Measurements from ENCODE around the gene IQCE.

Gene IQCE

DNA sequence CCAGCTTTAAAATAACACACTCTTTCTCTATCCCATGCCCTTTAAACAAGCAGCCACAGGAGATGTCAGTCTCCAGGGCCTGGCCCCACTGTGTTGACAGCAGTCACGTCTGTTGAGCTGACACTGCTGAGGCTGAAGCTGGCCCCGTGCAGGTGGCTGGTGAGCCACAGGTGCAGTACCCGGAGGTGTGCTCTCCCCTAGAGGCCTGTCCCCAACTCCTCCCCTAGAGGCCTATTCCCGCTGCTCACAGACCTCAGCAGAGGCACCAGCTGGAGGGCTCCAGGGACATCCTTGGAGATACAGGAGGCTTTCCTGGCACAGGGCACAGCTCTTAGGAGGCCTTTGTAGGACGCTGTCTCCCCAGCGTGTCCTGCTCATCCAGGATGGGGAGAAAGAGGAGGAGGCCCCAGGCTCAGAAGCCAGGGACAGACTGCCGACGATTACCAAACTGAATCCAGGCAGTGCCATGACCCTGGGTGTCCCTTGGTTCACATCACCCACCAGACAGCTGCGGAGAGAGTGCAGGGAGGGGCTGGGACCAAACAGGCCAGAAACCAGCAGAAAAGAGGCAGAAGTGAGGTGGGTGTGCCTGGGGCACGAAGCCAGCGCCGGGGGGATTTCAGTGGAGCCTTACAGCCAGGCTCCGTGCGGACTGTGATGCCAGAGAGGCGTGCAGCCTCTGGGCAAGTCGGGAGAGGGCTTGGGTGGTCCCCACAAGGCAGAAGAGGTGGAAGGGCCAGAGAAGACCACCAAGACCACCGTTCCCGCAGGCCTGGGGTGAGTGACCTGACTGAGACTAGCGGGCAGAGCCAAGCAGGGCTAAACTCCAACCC lies 54.5 kb downstream of the IQCE start:
- WGBS (ENCODE audit: insufficient coverage, insufficient read length), result no CpG with 5 or more reads among the region's 19 CpGs
- no peaks in the 10 kb centered on the region for H3K36me3 ChIP-seq (ENCODE audit: control insufficient read depth, insufficient read depth, low read length)
- DNase-seq (ENCODE audit: low read depth, low spot score), result no peak
- H3K4me3 ChIP-seq (ENCODE audit: low read length), result no peak overlapping the region
- H3K27me3 ChIP-seq (ENCODE audit: control insufficient read depth, insufficient read depth, low read length), result no peaks in the 10 kb centered on the region
- H3K9me3 ChIP-seq (ENCODE audit: control insufficient read depth, insufficient read depth, low read length), result no peaks in the 10 kb centered on the region
- peaks cover 10% of the 10 kb centered on the region for H3K4me1 ChIP-seq (ENCODE audit: control insufficient read depth, insufficient read depth, low read length)
- H3K27ac ChIP-seq (ENCODE audit: low read length), result no peak overlapping the region

- Histone ChIP-seq H3K4me3 (ENCODE audit: low read length) (no peak overlapping the region), H3K27me3 (ENCODE audit: control insufficient read depth, insufficient read depth, low read length) (no peaks in the 10 kb centered on the region), H3K36me3 (ENCODE audit: control insufficient read depth, insufficient read depth, low read length) (no peaks in the 10 kb centered on the region), H3K9me3 (ENCODE audit: control insufficient read depth, insufficient read depth, low read length) (no peaks in the 10 kb centered on the region), H3K4me1 (ENCODE audit: control insufficient read depth, insufficient read depth, low read length) (peaks cover 10% of the 10 kb centered on the region), H3K27ac (ENCODE audit: low read length) (no peak overlapping the region)
- no peak for DNase-seq (ENCODE audit: low read depth, low spot score)
- no CpG with 5 or more reads among the region's 22 CpGs for WGBS (ENCODE audit: insufficient coverage, insufficient read length)
These were observed 55.3 kb downstream of the IQCE start for GRCh38 chr7:2613931-2614600.

DNA sequence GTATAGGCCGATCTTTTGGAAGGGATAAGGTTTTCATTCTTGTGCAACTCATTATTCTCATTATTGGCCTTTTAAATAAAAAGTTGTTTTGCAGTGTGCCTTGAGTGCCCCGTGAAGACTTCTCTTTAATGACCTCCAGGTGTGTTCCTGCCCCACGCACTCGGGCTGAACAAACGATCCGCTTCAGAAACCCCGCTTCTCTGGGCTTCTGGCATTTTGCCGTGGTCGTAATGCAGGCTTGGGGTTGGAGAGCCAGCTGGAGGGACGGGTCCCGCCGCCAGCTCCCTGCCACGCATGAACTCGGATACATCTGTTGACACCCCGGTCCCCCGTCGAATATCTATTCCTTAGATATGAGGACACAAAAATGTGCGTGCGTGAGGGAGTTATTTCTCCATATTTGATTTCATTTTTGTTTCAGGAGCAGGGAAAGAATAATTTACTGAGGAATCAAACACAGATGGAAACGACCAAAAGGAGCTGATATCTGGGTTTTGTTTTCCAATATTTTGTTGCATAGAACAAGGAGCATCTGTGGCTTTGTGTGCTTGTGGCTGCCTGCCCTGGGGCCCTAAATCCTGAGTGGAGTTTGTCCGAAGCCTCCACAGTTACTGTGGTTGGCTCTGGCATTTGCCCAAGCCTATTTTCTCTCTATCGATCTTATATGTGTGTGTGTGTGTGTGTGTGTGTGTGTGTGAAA lies 56.0 kb downstream of the IQCE start:
- Histone ChIP-seq H3K4me1 (ENCODE audit: control insufficient read depth, insufficient read depth, low read length) (peaks cover 10% of the 10 kb centered on the region), H3K27me3 (ENCODE audit: control insufficient read depth, insufficient read depth, low read length) (no peaks in the 10 kb centered on the region), H3K27ac (ENCODE audit: low read length) (no peak overlapping the region), H3K4me3 (ENCODE audit: low read length) (no peak overlapping the region), H3K9me3 (ENCODE audit: control insufficient read depth, insufficient read depth, low read length) (no peaks in the 10 kb centered on the region), H3K36me3 (ENCODE audit: control insufficient read depth, insufficient read depth, low read length) (no peaks in the 10 kb centered on the region)
- DNase-seq (ENCODE audit: low read depth, low spot score), result no peak
- WGBS (ENCODE audit: insufficient coverage, insufficient read length), result no CpG with 5 or more reads among the region's 22 CpGs

GRCh38 chr7:2616387-2617324 lies 57.9 kb downstream of the IQCE start:
- Histone ChIP-seq H3K27ac (ENCODE audit: low read length) (no peak overlapping the region), H3K4me1 (ENCODE audit: control insufficient read depth, insufficient read depth, low read length) (peaks cover 14% of the 10 kb centered on the region), H3K4me3 (ENCODE audit: low read length) (no peak overlapping the region), H3K36me3 (ENCODE audit: control insufficient read depth, insufficient read depth, low read length) (no peaks in the 10 kb centered on the region), H3K9me3 (ENCODE audit: control insufficient read depth, insufficient read depth, low read length) (no peaks in the 10 kb centered on the region), H3K27me3 (ENCODE audit: control insufficient read depth, insufficient read depth, low read length) (no peaks in the 10 kb centered on the region)
- DNase-seq (ENCODE audit: low read depth, low spot score), result no peak
- WGBS (ENCODE audit: insufficient coverage, insufficient read length), result no CpG with 5 or more reads among the region's 33 CpGs

DNA sequence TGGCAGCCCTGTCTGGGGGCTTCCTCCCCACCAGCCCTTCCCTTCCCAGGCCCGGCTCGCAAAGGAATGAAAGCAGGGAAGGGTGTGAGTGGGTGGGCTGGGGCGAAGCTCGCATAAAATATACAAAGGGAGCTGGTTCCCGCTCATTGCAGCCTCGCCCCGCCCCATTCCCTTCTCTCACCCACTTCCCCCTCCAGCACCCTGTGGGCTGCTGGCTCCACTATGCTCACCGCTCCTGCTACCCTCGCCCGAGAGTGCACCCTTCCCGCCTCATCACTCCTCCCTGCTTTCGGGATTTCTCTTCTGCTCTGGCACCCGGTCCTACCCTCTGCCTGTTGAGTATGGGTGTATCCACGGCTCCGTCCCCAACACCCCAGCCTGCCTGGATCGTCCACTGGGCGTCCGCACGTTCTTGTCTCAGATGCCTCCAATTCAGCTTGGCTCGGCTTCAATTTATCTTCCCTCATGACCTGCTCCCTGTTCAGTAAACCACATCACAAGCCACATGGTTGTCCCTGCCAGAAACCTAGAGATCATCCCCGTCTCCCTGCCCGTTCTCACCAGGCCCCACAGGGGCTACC lies 58.6 kb downstream of the IQCE start:
- no peak for DNase-seq (ENCODE audit: low read depth, low spot score)
- Histone ChIP-seq H3K4me3 (ENCODE audit: low read length) (no peak overlapping the region), H3K9me3 (ENCODE audit: control insufficient read depth, insufficient read depth, low read length) (no peaks in the 10 kb centered on the region), H3K4me1 (ENCODE audit: control insufficient read depth, insufficient read depth, low read length) (peaks cover 17% of the 10 kb centered on the region), H3K27me3 (ENCODE audit: control insufficient read depth, insufficient read depth, low read length) (no peaks in the 10 kb centered on the region), H3K36me3 (ENCODE audit: control insufficient read depth, insufficient read depth, low read length) (no peaks in the 10 kb centered on the region), H3K27ac (ENCODE audit: low read length) (no peak overlapping the region)
- no CpG with 5 or more reads among the region's 22 CpGs for WGBS (ENCODE audit: insufficient coverage, insufficient read length)

DNA sequence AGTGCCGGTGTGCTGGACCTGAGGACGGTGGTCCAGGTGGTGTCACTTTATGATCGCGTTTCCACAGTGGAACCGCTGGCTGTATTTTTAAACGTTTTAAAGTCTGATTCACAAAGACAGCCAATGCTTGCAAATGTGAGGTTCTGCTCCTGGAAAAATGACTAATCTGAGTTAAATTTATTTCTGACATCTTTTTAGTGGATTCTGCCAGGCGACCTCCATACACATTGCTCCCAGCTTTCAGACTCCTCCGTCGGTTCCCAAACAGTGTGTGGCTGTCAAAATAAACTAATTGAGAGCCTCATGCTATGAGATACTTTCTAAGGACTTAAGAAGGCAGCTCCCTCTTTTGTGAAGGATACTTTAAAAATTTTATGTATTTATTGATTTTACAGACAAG lies 60.3 kb downstream of the IQCE start:
- no CpG with 5 or more reads among the region's 9 CpGs for WGBS (ENCODE audit: insufficient coverage, insufficient read length)
- no peak overlapping the region for H3K27ac ChIP-seq (ENCODE audit: low read length)

DNA sequence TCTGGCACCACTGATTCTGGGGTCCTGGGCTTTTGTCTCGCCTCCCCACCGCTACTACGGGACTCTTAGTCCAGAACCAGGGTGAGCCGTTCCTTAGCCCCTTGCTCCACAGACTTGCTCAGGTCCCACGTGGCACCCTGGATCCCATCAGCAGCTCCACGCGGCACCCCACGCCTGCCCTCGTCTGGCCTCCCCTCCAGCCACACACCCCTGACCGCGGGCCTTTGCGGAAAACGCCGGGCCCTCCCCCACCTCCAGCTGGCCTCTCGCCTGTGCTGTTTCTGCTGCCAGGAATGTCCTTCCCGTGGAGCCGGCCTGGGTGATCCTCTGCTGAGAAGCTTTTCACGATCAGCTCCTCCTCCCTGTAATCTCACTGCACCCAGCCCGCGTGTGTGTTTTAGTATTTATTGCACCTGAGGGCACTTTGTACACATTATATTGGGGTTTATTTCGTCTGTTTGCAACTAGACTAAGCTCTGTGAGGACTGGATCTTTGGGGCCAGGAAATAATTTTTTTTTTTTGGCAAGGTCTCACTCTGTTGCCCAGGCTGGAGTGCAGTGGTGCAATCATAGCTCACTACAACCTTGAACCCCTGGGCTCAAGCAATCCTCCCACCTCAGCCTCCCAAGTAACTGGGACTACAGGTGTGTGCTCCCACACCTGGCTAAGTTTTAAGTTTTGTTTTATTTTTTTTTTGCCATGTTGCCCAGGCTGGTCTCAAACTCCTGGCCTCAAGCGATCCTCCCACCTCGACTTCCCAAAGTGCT lies 62.5 kb downstream of the IQCE start:
- no peak overlapping the region for H3K4me3 ChIP-seq (ENCODE audit: low read length)
- DNase-seq (ENCODE audit: low read depth, low spot score), result no peak
- H3K9me3 ChIP-seq (ENCODE audit: control insufficient read depth, insufficient read depth, low read length), result no peaks in the 10 kb centered on the region
- H3K4me1 ChIP-seq (ENCODE audit: control insufficient read depth, insufficient read depth, low read length), result peaks cover 14% of the 10 kb centered on the region
- H3K27me3 ChIP-seq (ENCODE audit: control insufficient read depth, insufficient read depth, low read length), result no peaks in the 10 kb centered on the region
- no peak overlapping the region for H3K27ac ChIP-seq (ENCODE audit: low read length)
- no peaks in the 10 kb centered on the region for H3K36me3 ChIP-seq (ENCODE audit: control insufficient read depth, insufficient read depth, low read length)
- no CpG with 5 or more reads among the region's 23 CpGs for WGBS (ENCODE audit: insufficient coverage, insufficient read length)

More for the DNA sequence above, 60.3 kb downstream of the IQCE start:
- H3K27me3 ChIP-seq (ENCODE audit: control insufficient read depth, insufficient read depth, low read length), result no peaks in the 10 kb centered on the region
- H3K36me3 ChIP-seq (ENCODE audit: control insufficient read depth, insufficient read depth, low read length), result no peaks in the 10 kb centered on the region
- H3K9me3 ChIP-seq (ENCODE audit: control insufficient read depth, insufficient read depth, low read length), result no peaks in the 10 kb centered on the region
- no peak for DNase-seq (ENCODE audit: low read depth, low spot score)
- H3K4me1 ChIP-seq (ENCODE audit: control insufficient read depth, insufficient read depth, low read length), result peaks cover 14% of the 10 kb centered on the region
- no peak overlapping the region for H3K4me3 ChIP-seq (ENCODE audit: low read length)

DNA sequence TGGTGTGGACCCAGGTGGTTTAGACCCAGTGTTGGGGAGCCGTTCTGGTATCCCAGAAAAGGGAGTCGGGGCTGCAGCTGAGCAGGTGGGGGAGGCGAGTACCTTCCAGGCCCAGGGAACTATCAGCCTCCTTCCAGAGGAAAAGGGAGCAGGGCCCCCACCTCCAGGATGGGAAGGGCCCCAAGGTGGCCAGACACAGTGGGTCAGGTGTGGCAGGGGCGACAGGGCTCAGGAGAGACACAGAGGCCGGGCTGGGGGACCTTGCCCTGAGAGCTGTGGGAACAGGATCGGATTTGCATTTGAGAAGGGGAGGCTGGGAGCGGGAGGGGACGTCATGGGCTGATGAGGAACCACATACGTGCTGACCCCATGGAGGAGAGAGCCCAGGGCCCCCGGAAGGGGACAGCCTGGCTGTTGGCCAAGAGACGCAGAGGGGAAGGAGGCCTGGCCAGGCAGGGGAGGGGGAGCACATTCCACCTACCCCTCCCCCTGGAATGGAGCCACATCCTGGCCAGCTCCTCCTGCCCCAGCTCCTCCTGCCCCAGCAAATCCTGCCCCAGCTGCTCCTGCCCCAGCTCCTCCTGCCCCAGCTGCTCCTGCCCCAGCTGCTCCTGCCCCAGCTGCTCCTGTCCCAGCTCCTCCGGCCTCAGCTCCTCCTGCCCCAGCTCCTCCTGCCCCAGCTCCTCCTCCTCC lies 63.3 kb downstream of the IQCE start:
- no peaks in the 10 kb centered on the region for H3K36me3 ChIP-seq (ENCODE audit: control insufficient read depth, insufficient read depth, low read length)
- H3K9me3 ChIP-seq (ENCODE audit: control insufficient read depth, insufficient read depth, low read length), result no peaks in the 10 kb centered on the region
- H3K27me3 ChIP-seq (ENCODE audit: control insufficient read depth, insufficient read depth, low read length), result no peaks in the 10 kb centered on the region
- peaks cover 14% of the 10 kb centered on the region for H3K4me1 ChIP-seq (ENCODE audit: control insufficient read depth, insufficient read depth, low read length)
- WGBS (ENCODE audit: insufficient coverage, insufficient read length), result no CpG with 5 or more reads among the region's 12 CpGs
- no peak overlapping the region for H3K4me3 ChIP-seq (ENCODE audit: low read length)
- no peak for DNase-seq (ENCODE audit: low read depth, low spot score)
- no peak overlapping the region for H3K27ac ChIP-seq (ENCODE audit: low read length)

All from iPS DF 6.9 (cell line).